AG09319 (cell line): ENCODE results near the gene SAMD15.
"Not testable (repeated sequence)": the region's sequence is repeated elsewhere in the genome, so short reads cannot be mapped to it uniquely, and the experiment has no call there.

Experiments used
- DNase-seq: peaks from one replicate; pipeline ENCODE4 v3.0.0-alpha.2; 2010; ENCODE audit warnings: low read depth; ENCODE audit errors: extremely low read depth
- CTCF ChIP-seq: IDR thresholded peaks from 2 replicates; pipeline ENCODE4 v1.5.1; 2011; ENCODE audit warnings: low read depth, mild to moderate bottlenecking, inconsistent platforms, low read length, moderate library complexity

SAMD15 gene

DNA sequence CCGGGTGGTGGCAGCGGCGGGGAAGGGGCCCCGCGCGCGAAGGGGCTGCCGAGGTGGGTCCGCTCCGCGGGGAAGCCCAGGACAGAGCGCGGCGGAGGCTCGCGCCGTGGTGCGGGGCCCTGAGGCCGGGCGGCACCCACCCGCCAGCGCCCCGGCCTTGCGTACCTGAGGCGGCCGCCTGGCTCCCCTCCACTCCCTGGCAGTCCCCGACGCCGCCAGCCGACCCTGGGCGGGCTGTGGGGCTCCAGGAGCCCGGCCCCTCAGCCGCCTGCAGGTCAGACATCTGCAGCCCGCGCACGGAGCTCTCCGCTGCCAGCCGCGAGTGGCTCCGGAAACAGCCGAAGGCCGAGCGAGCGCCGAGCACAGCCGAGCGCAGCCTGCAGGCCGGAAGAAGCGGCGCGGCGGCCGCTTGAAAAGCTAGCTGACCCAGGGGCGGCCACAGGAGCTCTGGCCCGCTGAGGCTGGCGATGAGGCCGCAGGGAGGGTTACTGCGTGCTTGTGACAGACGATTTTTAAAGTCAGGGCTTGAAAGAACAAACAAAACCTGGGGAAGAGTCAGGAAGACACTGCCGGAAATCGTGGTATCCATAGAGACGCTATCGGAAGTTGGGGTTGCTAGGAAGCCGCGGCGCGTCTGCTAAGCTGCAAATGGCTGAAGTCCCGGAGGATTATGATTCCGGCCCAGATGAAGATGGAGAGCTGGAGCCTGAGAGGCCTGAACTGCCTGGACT, at the start of gene SAMD15, which contains the start of gene TMED8:
SAMD15 (plus strand) TSS at position 609 of the 731 bp plus-strand sequence; CDS start at position 649, 40 bp downstream.
TMED8 (minus strand) TSS at position 324 of the 731 bp plus-strand sequence; CDS start at position 283, 41 bp downstream.
- TF ChIP-seq CTCF = peak; percentile 22
- DNase-seq = peak; percentile 44

- TF ChIP-seq CTCF = no peak
- no peak for DNase-seq
Measured at GRCh38 chr14:77329872-77330271, 47.3 kb upstream of the SAMD15 start.

DNA sequence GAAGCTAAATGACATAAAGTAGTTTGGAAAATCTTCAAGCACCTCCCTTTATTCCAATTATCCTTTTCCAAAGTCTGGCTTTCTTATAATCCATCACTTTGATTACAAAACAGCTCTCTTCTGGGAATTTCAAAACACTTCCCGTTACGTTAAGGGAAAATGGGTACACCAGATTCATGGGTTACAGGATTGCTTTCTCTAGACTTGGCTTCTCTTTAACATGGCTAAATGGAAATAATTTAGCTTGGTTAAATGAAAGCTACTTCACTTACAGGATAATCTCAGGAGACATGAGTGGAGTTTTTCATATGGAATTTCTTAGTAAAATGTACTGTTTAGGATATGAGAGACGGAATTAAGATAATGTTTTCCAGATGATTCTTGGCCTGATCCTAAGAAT, 41.6 kb upstream of the SAMD15 start:
- no peak for TF ChIP-seq CTCF
- DNase-seq = no peak

DNA sequence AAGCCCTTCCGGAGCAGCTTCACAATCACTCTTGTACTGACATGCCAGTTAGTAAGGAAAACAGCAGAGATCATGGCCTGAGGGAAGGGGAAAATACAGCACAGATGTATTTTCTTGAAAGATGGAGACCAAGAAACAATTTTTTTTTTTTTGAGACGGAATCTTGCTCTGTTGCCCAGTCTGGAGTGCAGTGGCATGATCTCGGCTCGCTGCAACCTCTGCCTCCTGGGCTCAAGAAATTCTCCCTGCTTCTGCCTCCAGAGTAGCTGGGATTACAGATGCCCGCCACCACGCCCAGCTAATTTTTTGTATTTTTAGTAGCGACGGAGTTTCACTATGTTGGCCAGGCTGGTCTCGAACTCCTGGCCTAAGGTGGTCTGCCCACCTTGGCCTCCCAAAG, 39.9 kb upstream of the SAMD15 start:
- not testable (repeated sequence) for DNase-seq

- TF ChIP-seq CTCF = no peak
- no peak for DNase-seq
Measured at GRCh38 chr14:77337880-77338279, 39.3 kb upstream of the SAMD15 start.

DNA sequence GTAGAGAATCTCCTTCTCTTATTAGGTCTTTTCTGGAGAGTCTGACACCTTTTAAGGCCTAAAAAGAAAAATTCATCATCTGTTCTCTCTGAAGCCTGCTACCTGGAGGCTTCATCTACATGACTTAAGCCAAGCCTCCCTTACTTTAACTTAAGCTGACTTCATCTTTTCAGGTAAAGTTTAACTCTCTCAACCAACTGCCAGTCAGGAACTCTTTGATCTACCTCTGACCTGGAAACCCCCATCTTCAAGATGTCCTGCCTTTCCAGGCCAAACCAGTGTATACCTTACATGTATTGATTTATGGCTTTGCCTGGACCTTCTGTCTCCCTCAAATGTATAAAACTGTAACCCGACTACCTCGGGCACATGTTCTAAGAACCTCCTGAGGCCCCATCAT, 38.9 kb upstream of the SAMD15 start:
- TF ChIP-seq CTCF = no peak
- DNase-seq = no peak

- TF ChIP-seq CTCF = no peak
- DNase-seq = peak; percentile 14
Measured at GRCh38 chr14:77339407-77339806, 37.8 kb upstream of the SAMD15 start.

DNA sequence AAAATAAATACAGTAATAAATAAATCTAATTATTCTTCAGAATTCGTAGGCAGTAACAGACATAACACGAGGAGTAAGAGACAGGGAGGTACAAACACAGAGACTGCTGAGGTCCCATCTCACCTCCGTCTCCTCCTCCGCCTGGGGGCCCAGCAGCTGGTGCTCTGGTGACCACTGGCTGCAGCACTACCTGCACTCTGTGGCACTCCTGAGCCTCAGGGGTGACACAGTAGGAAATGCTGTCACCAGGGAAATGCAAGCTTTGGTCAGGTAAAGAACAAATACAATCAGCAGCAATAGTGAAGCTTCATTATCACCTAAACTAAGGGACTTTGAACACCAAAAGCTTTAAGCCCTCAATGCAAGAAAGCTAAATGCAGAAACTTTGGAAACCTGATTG, 36.8 kb upstream of the SAMD15 start:
- DNase-seq = no peak
- TF ChIP-seq CTCF = no peak
